Measurements from ENCODE around the gene TTC21A. TPM values are rescaled to one million over a fixed set of nuclear protein-coding genes. Genes with fewer than 3 reads are reported as not detected.

Gene TTC21A
- total and polyA plus RNA-seq, 2 donors from 2014 or later, result 4.8 to 14.1 TPM

DNA sequence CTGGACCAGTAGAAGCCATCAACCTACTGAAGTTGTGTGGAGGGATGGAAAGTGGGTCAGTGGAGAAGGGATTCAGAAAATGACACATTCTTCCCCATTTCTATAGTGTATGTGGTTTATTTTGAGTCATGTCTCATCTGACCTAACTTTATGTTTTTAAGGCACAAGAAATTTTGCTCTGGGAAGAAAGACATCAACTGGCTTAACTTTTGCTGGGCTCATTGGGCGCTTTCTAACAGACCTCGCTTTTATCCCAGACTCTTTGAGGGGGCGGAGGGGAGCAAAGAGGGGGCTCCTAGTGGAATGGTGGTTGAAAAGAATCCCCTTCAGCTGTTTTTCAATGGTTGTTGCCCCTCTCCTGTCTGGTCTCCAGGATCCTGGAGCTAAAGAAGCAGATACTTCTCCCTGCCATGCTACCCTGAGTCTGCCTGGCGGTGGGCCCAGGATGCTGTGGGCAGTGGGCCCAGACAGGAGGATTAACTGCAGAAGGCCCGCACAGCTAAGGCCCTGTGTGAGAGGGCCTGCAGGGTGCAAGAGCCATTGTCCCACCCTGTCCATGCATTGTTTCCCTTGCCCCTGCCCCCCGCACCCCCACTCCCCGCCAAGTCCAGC is 31.4 kb downstream of the TTC21A start:
- no peak for FAIRE-seq
- DNase-seq, result no peak
- intact Hi-C loops (cut with DNase I), result no loop called here
- Histone ChIP-seq H3K27me3 (ENCODE audit: control insufficient read depth, insufficient read depth, low read length) (no peaks in the 10 kb centered on the region), H3K9me3 (ENCODE audit: control insufficient read depth in 2 of 3, insufficient read depth in 1 of 3, low read length in 3 of 3) (no peaks in the 10 kb centered on the region), H3K36me3 (ENCODE audit: control insufficient read depth in 2 of 3, insufficient read depth in 3 of 3, low read length in 3 of 3) (peaks cover 5 to 15% (median 12%) of the 10 kb centered on the region in 3 donors), H3K27ac (ENCODE audit: low read depth in 2 of 2, low read length in 2 of 2) (no peak overlapping the region), H3K4me3 (ENCODE audit: low read length in 3 of 3) (no peak overlapping the region), H3K4me1 (ENCODE audit: control insufficient read depth in 2 of 3, insufficient read depth in 2 of 3, low read depth in 1 of 3, low read length in 3 of 3) (peaks cover 0 to 22% (median 21%) of the 10 kb centered on the region in 3 donors), H3K9ac (ENCODE audit: low read length in 3 of 3) (no peak overlapping the region)
- TF ChIP-seq, protein P1, sequence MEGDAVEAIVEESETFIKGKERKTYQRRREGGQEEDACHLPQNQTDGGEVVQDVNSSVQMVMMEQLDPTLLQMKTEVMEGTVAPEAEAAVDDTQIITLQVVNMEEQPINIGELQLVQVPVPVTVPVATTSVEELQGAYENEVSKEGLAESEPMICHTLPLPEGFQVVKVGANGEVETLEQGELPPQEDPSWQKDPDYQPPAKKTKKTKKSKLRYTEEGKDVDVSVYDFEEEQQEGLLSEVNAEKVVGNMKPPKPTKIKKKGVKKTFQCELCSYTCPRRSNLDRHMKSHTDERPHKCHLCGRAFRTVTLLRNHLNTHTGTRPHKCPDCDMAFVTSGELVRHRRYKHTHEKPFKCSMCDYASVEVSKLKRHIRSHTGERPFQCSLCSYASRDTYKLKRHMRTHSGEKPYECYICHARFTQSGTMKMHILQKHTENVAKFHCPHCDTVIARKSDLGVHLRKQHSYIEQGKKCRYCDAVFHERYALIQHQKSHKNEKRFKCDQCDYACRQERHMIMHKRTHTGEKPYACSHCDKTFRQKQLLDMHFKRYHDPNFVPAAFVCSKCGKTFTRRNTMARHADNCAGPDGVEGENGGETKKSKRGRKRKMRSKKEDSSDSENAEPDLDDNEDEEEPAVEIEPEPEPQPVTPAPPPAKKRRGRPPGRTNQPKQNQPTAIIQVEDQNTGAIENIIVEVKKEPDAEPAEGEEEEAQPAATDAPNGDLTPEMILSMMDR (IDR thresholded peaks at IDR 0.05; ENCODE audit: borderline replicate concordance, extremely low read depth, insufficient read depth), result no peak

DNA sequence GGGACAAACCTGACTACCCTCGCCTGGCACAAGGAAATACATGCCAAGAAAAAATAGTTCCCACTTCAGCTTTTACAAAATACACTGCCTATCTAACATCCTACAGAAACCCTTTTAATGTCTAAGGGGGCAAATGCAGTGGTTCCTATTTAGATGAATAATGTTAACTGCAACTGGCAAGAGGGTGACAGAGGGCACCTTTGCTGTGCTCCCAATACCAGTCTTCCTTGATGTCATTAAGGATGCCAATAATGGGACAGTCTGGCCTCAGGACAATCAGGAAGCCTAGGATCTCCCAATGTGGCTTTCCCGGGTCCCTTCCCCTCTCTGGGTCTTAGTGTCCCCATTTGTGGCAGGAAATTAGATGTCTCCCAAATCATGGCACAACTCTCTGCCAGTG is 32.0 kb downstream of the TTC21A start:
- Histone ChIP-seq H3K36me3 (ENCODE audit: control insufficient read depth in 2 of 3, insufficient read depth in 3 of 3, low read length in 3 of 3) (peaks cover 5 to 20% (median 17%) of the 10 kb centered on the region in 3 donors), H3K9me3 (ENCODE audit: control insufficient read depth in 2 of 3, insufficient read depth in 1 of 3, low read length in 3 of 3) (no peaks in the 10 kb centered on the region), H3K27ac (ENCODE audit: low read depth in 2 of 2, low read length in 2 of 2) (no peak overlapping the region), H3K4me3 (ENCODE audit: low read length in 3 of 3) (no peak overlapping the region), H3K9ac (ENCODE audit: low read length in 3 of 3) (no peak overlapping the region), H3K4me1 (ENCODE audit: control insufficient read depth in 2 of 3, insufficient read depth in 2 of 3, low read depth in 1 of 3, low read length in 3 of 3) (peaks cover 0 to 22% (median 21%) of the 10 kb centered on the region in 3 donors), H3K27me3 (ENCODE audit: control insufficient read depth, insufficient read depth, low read length) (no peaks in the 10 kb centered on the region)
- FAIRE-seq, result no peak
- intact Hi-C loops (cut with DNase I), result no loop called here
- TF ChIP-seq, protein P1 (IDR thresholded peaks at IDR 0.05; ENCODE audit: borderline replicate concordance, extremely low read depth, insufficient read depth), result no peak
- DNase-seq, result no peak

- intact Hi-C loops (cut with DNase I), result no loop called here
- FAIRE-seq, result no peak
- DNase-seq, result no peak
- Histone ChIP-seq H3K9me3 (ENCODE audit: control insufficient read depth in 2 of 3, insufficient read depth in 1 of 3, low read length in 3 of 3) (no peaks in the 10 kb centered on the region), H3K9ac (ENCODE audit: low read length in 3 of 3) (peak overlapping the region in 1 of 3 donors; percentile 37), H3K27me3 (ENCODE audit: control insufficient read depth, insufficient read depth, low read length) (no peaks in the 10 kb centered on the region), H3K36me3 (ENCODE audit: control insufficient read depth in 2 of 3, insufficient read depth in 3 of 3, low read length in 3 of 3) (peaks cover 5 to 30% (median 24%) of the 10 kb centered on the region in 3 donors), H3K4me3 (ENCODE audit: low read length in 3 of 3) (no peak overlapping the region), H3K4me1 (ENCODE audit: control insufficient read depth in 2 of 3, insufficient read depth in 2 of 3, low read depth in 1 of 3, low read length in 3 of 3) (peaks cover 0 to 22% (median 21%) of the 10 kb centered on the region in 3 donors), H3K27ac (ENCODE audit: low read depth in 2 of 2, low read length in 2 of 2) (peak overlapping the region in 1 of 2 donors; percentile 73)
- TF ChIP-seq, protein P1 (IDR thresholded peaks at IDR 0.05; ENCODE audit: borderline replicate concordance, extremely low read depth, insufficient read depth), result no peak
Observed at GRCh38 chr3:39140341-39140971, 33.0 kb downstream of the TTC21A start.

Measured in kidney (tissue), 14 donors.